Measurements from ENCODE around the gene NTN1.
A peak's percentile ranks its signal among the peaks of the same experiment; 100 is the strongest.

The NTN1 gene

DNA sequence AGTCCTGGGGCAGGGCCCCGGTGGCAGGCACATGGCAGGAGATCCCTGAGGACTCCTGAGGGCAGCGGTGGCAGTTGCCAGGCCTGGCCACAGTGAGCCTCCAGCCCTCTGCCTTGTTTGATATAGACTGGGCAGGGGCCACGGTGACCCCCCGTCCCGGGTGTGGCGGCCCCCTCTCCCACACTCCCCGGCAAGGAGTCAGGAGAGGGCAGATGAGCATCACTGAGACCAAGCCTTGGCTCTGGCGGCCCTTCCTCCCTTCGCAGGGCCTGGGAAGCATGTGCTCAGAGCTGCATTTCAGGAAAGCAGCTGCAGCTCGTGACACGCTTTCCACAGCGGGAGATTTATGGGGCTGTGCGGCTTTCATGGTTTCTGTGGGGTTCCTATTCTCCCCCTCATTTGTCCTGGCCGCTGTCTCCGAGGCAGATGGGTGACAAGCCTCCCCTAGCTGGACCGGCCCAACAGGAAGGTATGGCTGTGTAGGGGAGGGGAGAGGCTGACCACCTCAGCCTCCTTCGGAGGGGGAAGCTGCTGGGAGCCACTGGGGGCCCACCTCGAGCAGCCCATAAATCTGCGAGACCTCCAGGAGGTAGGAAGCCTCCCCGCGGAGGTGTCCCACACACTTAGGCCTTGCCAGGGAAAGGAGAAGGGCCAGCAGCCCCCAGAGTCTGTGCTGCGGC is 211.4 kb downstream of the NTN1 start:
- no peak for DNase-seq (ENCODE audit: low spot score)

DNA sequence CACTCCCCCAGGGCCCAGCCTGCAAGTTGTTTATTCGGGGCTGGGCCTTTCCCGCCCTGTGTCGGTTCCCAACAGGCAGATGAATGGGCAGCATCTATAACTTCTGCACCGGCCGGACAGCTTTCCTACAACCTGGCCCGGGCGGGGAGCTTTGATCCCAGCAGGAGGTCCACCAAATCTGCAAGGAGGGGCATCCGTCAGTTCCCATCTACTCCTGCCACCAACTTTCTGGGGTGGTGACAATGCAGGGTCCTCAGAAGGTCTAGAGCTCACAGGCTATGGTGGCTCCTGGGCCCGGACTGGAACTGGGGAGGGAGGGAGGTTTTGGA is 211.9 kb downstream of the NTN1 start:
- no peak for DNase-seq (ENCODE audit: low spot score)

DNA sequence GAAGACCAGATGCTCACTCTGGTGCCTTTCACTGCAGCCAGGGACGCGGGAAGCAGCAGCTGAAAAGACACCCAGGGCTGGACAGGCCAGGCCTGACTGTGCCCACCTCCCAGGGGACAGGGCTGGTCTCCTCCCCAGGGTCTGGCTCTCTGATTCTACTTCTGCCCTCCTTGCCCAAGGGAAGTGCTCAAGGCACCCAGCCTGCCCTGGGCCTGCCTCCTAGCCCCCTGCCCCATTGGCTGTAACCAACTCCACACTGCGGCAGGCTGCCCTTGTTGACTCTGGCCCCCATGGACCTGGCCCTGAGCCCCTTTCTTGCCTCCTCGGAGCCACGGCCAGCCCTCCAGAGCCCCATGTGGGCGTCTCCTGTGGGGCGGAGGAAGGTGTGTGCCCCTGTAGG is 212.5 kb downstream of the NTN1 start:
- no peak for DNase-seq (ENCODE audit: low spot score)

DNA sequence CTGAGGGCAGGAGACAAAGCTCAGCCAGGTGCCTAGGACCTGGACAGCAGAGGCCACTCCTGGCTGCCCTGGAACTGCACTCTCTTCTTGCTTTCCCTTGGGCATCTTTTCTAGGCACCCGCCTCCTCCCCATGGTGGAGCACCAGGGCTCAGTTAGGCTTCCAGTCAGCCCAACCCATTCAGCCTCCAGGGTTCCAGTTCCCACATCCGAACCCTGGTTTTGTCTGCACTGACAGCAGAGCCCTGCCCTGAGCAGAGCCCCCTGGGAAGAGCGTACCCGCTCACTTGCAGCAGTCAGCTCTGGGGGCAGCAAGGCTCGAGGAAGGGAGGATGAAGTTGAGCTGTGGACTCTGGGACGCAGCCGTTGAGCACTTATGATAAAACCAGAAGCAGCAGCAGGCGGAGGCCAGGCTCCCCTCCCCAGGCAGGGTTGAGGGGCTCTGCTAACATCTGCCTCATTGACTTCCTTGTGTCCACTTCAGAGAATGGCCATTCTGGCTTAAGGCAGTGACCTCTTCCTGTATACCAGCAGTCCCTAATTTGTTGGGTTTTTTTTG is 213.2 kb downstream of the NTN1 start:
- DNase-seq (ENCODE audit: low spot score): no peak

DNA sequence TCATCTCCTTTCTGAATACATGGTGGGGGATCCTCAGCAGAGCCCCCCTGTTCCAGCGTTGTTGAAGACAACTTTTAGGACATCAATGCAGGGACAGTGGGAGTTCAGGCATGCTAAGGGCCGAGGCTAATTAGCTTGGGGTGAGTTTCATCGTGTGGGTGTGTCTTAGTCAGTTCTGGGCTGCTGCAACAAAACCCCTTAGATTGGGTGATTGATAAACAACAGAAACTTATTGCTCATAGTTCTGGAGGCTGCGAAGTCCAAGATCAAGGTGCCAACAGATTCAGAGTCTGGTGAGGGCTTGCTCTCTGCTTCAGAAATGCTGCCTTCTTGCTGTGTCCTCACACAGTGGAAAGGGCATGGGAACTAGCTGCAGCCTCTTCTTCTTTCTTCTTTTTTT is 214.0 kb downstream of the NTN1 start:
- no peak for DNase-seq (ENCODE audit: low spot score)

DNA sequence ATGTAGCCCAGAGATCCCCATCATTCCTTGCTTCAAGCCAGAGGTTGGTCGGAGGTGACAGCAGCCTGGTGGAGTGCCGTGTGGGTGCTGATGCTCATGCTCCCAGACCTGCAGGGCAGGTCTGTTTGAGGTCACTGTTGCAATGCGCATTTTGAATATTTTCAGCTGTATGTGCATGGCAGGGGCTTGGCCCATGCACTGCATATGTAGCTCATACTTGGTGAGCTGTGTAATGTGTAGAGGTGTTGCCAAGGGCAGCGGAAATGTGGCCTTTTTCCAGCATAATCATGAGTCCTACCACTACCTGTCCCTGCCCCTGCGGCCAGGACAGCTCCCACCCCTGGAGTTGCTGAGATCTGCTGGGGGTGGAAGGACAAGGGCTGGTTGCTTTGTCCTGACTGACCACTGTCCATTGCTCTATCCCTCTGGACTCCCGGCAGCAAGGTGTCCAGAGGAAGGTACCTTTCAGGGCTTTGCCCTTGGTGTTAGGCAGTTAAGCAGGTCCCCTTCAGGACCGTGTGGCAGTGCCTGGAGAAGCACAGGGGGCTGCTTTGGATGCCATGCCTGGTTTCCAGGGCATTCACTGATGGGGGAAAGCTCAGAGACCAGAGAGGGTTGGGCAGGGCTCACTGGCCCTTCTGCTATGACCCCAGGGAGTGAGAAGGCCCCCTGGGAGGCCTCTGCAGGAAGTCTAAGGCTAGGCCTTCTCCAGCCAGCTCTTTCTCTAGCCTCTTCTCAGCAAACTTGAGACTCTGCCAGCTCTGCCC is 215.2 kb downstream of the NTN1 start:
- no peak for DNase-seq (ENCODE audit: low spot score)

DNA sequence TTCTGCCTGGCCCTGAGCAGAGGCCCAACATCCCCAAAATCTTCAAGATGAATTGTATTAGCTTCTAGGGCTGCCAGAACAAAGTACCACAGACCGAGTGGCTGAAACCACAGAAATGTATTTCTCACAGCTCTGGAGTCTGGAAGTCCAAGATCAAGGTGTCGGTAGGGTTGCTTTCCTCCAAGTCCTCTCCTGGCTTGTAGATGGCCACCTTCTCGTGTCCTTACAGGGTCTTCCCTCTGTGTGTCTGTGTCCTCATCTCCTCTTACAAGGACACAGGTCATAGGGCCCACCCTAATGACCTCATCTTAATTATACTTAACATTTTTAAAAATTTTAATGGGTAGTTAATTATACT is 215.7 kb downstream of the NTN1 start:
- DNase-seq (ENCODE audit: low spot score): no peak

DNA sequence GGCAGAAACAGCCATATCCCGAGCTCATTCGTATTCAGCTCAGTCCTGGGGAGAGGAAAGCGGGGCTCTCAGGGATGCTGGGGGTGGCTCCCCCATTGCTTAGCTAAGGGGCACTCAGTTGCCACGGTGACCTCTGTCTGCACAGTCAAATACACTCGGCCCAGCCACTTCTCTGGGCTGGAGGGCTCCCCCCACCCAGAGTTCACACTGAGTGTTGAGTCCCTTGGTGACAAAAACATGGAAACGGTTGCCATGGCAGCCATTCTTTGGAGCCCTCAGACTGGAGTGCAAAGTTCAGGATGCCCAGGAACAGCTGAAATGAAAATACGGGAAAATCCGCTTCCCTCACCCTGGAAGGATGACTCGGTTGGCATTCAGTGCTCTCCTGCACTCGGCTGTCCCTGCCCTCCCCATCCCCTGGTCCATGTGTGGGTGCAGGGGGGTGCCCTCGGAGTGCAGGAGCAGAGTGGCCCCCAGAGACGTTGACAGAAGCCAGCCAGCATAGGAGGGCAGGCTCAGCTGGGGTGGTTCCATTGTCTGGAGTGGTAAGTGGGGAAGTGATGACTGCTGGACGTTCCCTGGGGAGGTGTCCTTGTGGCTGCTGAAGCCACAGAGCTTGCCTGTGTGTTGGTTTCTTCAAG is 216.5 kb downstream of the NTN1 start:
- DNase-seq (ENCODE audit: low spot score): no peak

DNA sequence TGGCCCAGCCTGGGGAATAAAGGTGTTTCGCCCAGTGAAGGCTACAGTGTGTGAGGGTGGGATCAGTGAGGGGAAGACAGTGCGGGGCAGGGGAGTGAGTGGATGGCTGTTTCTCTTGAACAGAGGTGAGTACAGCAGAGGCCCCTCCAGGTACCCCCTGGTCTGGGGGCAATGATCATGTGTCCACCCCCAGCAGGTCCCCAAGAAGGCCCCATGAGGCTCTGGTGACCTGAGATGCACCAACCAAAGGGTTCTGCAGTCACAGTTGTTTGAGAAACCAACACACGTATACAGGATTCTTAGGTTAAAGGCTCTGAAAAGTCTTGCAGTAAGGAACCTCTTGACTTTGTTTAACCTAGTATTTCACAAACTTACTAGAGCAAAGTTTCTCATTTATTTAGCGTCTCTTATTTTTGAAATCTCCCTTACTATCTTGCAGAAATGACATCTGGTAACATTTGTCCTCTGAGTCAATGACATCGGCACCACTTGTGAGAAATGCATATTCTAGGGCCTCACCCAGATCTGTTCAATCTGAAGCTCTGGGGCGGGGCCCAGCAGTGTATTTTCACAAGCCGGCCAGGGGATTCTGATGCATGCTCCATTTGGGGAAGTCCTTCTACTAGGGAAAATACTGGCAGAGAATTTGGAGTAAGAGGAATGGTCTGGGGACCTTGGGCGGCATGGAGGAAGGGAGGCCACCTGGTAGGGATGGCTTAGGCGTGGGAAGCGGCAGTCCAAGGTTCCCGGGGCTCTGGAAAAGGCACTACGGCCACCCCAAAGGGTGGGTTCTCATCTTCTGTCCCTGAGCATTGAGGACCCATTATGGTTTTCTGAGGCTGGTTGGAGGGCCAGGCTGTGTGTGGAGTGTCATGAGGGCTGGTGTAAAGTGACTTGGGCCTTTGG is 217.3 kb downstream of the NTN1 start:
- no peak for DNase-seq (ENCODE audit: low spot score)

DNA sequence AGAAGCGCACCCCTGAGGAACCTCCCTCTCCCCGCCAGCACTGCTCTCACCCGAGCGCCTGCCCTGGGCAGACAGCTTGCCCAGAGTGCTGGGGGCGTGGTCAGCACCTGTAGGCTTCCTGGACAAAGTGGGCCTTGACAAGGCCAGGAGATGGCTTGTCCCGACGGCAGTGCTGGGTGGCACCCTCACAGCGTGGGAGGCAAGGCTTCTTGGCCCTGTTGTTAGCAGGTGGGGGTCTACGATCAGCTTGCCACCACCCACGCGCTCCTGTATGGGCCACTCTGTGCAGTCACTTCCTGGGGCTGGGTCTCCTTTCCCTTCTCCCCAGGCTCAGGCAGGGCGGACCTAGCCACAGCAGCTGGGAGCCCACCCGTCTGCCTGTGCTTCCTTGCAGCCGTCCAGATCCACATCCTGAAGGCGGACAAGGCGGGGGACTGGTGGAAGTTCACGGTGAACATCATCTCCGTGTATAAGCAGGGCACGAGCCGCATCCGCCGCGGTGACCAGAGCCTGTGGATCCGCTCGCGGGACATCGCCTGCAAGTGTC is 218.0 kb downstream of the NTN1 start:
- no peak for DNase-seq (ENCODE audit: low spot score)

DNA sequence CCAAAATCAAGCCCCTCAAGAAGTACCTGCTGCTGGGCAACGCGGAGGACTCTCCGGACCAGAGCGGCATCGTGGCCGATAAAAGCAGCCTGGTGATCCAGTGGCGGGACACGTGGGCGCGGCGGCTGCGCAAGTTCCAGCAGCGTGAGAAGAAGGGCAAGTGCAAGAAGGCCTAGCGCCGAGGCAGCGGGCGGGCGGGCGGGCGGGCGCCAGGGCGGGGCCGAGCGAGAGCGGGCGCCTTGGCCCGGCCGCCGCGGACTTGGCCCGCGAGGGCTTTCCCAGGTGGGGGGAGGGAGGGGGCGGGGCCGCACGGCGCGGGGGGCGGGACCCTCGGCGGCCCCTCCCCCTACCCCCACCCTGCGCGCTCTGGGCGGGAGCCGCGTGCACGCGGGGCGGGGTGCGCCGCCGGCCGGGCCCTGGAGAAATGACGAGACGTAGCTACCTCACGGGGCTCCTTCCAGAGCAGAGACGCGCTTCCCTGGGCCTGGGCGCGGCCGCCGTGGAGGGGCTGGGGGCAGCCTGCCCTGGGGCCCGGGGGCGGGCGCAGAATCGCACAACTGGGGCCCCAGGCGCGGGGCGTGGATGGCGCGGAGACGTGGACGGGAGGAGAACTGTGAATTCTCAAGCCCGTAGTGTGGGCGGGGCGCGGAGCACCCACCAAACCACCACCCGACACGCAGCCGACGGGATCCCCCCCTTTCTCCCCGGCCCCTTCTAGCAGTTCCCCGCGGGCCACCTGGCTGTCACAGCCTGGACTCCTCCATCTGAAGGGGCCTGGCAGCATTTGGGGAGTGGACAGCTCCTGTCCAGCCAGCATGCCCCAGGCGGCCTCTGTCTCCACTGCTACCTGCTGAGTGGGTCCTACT is 218.7 kb downstream of the NTN1 start:
- peak; percentile 97 for DNase-seq (ENCODE audit: low spot score)

DNA sequence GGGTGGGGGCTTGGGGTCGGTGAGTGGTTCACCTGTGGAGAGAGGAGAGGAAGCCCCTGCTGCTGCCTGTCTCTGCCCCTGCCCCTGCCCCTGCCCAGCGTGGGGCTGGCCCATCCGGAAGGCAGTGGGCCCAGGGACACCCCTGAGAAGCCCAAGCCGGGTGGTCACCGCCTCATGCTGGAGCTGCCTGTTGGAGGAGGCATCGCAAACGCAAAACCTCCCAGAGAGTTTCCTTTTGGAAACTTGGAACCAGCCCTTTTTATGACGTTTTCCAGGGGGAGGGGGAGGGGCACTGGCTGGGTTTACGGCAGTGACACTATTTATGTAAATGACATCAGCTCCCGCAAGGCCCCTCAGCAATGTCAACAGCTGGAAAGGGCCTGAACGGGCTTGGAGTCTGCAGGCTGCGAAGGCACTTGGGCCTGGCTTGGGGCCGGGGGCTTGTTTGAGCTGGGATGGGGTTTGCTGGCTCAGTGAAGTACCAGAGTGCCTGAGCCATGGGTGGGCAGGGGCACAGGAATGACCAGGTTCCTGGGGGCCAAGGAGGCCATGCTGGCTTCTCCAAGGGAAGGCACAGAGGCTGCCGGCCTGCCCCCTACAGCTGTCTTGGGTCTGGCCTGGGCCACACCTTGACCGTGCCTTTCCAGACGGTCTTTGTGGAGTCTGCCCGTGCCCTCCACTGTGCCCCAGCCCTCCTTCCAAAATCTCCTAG is 219.5 kb downstream of the NTN1 start:
- peak; percentile 70 for DNase-seq (ENCODE audit: low spot score)

DNA sequence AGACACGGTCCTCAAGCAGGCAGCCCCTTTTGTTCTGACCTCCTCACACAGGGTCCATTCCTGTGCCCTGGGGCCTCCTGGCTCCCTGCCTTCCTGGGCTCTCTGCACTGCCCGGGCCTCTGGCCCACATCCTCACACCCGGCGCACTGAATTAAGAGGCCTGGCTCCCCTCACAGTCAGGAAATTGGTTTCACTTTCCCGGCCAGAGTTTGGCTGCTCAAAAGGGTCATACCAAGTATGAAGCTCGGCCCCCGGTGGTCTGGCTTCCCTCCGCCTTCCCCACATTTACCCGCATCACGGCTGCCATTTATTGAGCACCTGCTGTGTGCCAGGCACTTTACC is 220.0 kb downstream of the NTN1 start:
- DNase-seq (ENCODE audit: low spot score): peak; percentile 42

DNA sequence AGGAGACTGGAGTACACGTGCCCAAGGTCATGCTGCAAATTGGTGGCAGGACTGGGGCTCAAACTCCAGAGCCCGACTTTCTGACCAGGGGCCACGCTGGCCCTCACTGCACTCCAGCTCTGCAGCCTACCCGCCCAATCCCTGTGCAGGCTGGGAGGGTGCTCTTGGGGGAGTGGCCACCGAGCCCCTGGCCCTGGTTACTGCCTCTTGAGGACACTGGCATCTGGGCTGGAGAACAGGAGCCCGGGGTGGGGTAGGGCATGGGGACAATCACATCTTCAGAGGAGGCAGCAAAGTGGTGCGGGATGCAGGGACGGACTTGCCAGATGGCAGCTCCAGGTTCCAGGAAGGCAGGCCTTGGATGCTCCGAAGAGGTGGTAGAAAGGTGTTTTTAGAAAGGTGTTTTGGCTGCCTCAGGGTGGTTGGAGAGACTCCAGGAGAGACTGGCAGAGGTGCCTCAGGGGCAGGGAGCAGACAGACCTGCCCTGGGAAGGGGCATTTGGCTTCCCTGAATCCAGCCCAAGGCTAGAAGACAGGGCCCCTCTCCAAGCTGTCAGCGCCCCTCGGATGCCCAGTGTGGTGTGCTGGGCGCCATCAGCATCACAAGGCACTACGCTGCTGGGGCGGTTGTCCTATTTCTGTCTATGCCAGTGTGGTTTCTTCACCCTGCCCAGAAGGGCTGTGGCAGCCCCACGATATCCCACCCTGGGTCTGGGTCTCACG is 220.6 kb downstream of the NTN1 start:
- DNase-seq (ENCODE audit: low spot score): no peak

DNA sequence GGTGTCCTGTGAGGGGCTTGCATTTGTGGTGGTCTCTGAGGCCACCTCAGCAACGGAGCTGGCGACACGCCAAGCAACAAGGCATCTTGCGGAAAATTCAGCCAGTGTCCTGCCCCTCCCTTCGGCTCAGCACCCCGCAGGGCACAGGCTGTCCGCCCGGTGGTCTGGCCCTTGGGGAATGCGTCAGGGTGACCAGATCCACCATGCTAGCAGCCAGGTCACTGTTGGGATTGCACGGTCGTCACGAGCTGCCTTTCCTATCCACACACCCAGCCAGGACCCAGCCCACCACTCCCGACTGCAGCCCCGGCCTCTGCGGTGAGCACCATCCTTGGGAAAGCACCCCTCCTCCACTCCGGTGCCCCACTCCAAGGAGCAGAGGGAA is 221.2 kb downstream of the NTN1 start:
- DNase-seq (ENCODE audit: low spot score): no peak

DNA sequence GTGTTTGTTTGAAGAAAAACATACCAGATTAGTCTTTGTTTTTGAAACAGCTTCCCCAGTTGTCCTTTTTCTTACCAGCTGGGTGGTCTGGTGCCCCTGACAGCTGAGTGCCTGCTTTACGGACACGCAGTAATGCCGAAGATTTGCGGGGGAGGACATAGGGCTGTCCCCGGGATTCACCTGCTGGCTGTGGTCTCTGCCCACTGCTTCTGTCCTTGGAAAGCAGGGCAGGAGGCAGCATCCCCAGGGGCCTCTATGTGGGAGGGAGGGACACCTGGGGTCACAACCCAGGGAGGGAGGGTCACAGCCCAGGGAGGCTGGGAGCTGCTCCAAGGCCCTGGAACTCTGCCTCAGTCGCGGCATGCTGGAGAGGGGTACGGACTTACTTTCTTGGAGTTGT is 221.7 kb downstream of the NTN1 start:
- no peak for DNase-seq (ENCODE audit: low spot score)

DNA sequence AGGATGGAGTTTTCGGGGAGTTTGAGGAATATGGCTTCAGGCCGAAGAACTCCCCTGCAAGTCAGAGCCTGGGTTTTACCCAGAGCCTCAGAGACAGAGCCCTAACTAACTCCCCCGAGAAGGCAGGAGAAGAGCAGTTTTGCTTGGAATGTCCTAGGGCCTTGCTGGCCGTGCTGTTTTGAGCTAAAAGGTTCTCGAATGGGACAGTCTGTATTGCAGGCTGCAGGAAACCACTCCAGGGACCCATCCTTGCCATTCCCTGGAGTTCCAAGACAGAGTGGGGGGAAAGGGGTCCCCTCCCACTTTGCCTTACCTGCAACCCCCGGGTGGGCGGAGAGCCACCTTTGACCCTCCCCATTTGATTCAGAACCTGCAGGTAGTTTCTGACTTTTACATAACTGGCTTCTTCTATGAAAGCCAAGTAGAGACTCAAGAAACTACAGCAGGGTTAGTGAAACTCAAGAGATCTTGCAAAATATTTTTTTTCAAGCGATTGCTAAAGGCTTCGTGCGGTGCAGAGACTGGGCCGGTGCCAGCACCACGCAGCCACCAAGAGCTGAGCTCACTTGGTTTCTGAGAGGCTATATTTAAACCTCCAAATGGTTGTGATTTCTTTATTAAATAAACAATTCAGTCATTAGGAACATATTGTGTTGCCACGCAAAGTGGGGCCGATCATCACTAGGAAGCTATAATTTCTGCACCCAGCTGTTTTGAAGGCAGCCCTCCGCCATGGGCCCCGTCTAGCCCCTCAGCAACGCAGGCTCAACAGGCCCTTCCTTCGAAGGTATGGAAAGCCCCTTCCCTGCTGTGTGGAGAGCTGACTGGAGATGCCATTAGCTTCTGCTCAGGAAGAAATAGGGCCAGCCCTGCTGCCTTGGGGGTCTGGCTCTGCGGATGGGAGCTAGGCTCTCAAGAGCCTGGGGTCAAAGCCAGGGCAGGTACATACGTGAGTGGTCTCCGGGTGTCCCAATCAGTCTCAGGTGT is 223.0 kb downstream of the NTN1 start:
- DNase-seq (ENCODE audit: low spot score): peak; percentile 88

DNA sequence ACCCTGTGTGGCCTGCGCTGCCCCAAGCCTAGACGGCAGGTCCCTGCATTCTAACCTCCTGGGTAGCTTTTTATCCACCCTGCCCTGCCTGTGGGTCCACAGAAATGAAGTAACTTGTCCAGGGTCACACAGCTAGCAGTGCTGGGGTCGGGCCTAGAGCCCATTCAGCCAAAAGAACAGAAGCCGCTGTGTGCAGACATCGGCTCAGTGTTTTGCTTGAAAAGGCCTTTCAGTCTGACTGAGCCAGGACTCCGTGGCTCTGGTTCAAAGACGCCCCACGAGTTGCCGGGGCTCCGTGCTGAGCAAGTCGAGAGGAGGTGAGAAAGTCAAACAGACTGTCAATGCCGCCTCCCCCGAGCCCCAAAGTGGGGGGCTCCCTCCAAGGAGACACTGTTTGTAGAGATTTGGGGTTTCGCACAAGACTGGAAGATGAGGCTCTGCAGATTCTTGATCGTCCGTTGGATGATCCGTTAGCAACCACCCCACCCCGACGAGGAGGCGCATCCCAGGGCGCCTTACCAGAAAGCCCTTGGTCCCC is 226.2 kb downstream of the NTN1 start:
- no peak for DNase-seq (ENCODE audit: low spot score)

All from AG08396 (cell line).